ENCODE results near the gene TARS3.

GRCh38 chr15:101686718-101687117 is 37.6 kb downstream of the TARS3 start:
- TF ChIP-seq CTCF (conservative IDR thresholded peaks at IDR 0.05; ENCODE audit: low read length): no peak
- no peak for TF ChIP-seq EZH2phosphoT487 (IDR thresholded peaks at IDR 0.05; ENCODE audit: borderline replicate concordance)
